ENCODE data around the gene MORC3.
"Not testable (repeated sequence)": the region's sequence is repeated elsewhere in the genome, so short reads cannot be mapped to it uniquely, and the experiment has no call there.

DNA sequence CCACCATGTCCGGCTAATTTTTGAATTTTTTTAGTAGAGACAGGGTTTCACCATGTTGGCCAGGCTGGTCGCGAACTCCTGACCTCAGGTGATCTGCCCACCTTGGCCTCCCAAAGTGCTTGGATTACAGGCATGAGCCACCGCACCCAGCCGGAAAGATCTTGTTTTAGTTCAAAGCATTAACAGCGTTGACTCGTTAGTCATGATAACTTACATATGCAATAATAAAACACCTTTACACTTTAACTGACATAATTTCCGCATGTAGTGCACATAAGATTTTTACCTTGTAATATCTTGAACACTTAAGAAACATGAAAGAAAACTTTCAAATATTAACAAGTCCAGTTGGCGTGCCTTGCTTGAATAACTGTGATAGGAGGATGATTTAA lies 36.8 kb upstream of the MORC3 start:
- TF ChIP-seq, protein P1, sequence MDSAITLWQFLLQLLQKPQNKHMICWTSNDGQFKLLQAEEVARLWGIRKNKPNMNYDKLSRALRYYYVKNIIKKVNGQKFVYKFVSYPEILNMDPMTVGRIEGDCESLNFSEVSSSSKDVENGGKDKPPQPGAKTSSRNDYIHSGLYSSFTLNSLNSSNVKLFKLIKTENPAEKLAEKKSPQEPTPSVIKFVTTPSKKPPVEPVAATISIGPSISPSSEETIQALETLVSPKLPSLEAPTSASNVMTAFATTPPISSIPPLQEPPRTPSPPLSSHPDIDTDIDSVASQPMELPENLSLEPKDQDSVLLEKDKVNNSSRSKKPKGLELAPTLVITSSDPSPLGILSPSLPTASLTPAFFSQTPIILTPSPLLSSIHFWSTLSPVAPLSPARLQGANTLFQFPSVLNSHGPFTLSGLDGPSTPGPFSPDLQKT (IDR thresholded peaks at IDR 0.05; ENCODE audit: borderline replicate concordance, low read depth, low read length), result not testable (repeated sequence)
- TF ChIP-seq, protein P2, sequence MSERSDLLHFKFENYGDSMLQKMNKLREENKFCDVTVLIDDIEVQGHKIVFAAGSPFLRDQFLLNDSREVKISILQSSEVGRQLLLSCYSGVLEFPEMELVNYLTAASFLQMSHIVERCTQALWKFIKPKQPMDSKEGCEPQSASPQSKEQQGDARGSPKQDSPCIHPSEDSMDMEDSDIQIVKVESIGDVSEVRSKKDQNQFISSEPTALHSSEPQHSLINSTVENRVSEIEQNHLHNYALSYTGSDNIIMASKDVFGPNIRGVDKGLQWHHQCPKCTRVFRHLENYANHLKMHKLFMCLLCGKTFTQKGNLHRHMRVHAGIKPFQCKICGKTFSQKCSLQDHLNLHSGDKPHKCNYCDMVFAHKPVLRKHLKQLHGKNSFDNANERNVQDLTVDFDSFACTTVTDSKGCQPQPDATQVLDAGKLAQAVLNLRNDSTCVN (tag by site-specific recombination; optimal IDR thresholded peaks at IDR 0.05), result not testable (repeated sequence)
- TF ChIP-seq ZFP37 (tag by site-specific recombination; IDR thresholded peaks at IDR 0.05); ZNF138 (tag by site-specific recombination; IDR thresholded peaks at IDR 0.05; ENCODE audit: borderline replicate concordance); ZNF133 (tag by site-specific recombination; IDR thresholded peaks at IDR 0.05); GLIS1 (tag by site-specific recombination; IDR thresholded peaks at IDR 0.05); HOXD13 (CRISPR knock-in tag; IDR thresholded peaks at IDR 0.05; ENCODE audit: borderline replicate concordance); ZNF274 (IDR thresholded peaks at IDR 0.05; ENCODE audit: low read length); ZNF274 (tag by site-specific recombination; IDR thresholded peaks at IDR 0.05; ENCODE audit: borderline replicate concordance); ZNF707 (tag by site-specific recombination; IDR thresholded peaks at IDR 0.05); ZNF184 (tag by site-specific recombination; IDR thresholded peaks at IDR 0.05); PRDM1 (tag by site-specific recombination; IDR thresholded peaks at IDR 0.05): not testable (repeated sequence)
- TF ChIP-seq, protein P3, sequence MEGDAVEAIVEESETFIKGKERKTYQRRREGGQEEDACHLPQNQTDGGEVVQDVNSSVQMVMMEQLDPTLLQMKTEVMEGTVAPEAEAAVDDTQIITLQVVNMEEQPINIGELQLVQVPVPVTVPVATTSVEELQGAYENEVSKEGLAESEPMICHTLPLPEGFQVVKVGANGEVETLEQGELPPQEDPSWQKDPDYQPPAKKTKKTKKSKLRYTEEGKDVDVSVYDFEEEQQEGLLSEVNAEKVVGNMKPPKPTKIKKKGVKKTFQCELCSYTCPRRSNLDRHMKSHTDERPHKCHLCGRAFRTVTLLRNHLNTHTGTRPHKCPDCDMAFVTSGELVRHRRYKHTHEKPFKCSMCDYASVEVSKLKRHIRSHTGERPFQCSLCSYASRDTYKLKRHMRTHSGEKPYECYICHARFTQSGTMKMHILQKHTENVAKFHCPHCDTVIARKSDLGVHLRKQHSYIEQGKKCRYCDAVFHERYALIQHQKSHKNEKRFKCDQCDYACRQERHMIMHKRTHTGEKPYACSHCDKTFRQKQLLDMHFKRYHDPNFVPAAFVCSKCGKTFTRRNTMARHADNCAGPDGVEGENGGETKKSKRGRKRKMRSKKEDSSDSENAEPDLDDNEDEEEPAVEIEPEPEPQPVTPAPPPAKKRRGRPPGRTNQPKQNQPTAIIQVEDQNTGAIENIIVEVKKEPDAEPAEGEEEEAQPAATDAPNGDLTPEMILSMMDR (tag by site-specific recombination; IDR thresholded peaks at IDR 0.05), result not testable (repeated sequence)
